ENCODE measurements around the gene GRIP2. TPM values are rescaled to one million over a fixed set of nuclear protein-coding genes. Genes with fewer than 3 reads are reported as not detected.
A peak's percentile ranks its signal among the peaks of the same experiment; 100 is the strongest.

GRIP2 gene
- total RNA-seq, 1 experiment from 2014 or later = not detected

DNA sequence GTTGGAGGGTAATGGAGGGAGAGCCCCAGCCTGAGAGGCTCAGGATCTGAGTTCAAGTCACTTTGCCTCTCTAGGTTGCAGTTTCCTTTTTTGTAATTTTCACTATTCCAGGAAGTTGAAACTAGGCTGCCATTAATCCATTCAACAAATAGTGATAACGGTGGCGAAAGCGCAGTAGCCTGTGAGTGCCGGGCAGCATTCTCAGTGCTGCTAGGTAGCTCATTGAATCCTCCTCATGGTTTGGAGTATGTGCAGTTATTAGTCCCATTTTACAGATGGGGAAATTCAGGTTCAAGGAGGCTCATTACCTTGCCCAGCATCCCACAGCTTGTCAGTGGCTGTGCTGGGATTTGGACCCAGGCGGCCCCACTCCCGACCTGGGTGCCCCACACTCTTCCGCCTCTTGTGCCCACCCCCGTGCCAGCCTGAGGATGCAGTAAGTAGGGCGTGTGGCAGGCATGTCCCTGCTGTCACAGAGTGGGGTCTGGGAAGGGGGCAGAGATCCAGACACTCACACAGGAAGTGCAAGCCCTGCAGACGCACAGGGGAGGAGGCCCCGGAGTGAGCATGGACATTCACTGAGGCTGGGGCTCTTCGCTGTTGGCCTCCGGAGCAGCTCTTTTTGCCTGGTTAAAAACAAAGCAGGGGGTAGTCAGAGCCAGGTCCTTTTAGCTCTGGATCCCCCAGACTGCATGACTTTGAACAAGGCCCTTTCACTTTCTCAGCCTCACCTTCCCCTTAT lies 79.0 kb downstream of the GRIP2 start:
- no TSS peak for BruUV-seq (replicated peaks)
- Mint-ChIP-seq H3K4me3 (ENCODE audit: low read depth, unreplicated experiment) (no peak overlapping the region), H3K4me1 (ENCODE audit: low read depth, unreplicated experiment) (peaks cover 33% of the 10 kb centered on the region), H3K27ac (ENCODE audit: unreplicated experiment) (peak overlapping the region; percentile 11), H3K9me3 (ENCODE audit: low read depth, unreplicated experiment) (no peaks in the 10 kb centered on the region), H3K27me3 (ENCODE audit: unreplicated experiment) (no peaks in the 10 kb centered on the region), H3K36me3 (ENCODE audit: insufficient read depth, unreplicated experiment) (peaks cover 62% of the 10 kb centered on the region)
- CTCF ChIA-PET = interaction anchor here (0.7 to 1.4 kb wide), 3 partner anchors 35 to 258 kb away, joined by 3 to 5 read pairs (median 3); no protein-coding TSS in a partner anchor
- intact Hi-C loops (cut with micrococcal nuclease; ENCODE audit: unreplicated experiment) = loop anchor here (2.0 kb wide), 1 partner anchor 200 kb away; no protein-coding TSS in a partner anchor
- no peak for DNase-seq
- TF ChIP-seq, protein P1, sequence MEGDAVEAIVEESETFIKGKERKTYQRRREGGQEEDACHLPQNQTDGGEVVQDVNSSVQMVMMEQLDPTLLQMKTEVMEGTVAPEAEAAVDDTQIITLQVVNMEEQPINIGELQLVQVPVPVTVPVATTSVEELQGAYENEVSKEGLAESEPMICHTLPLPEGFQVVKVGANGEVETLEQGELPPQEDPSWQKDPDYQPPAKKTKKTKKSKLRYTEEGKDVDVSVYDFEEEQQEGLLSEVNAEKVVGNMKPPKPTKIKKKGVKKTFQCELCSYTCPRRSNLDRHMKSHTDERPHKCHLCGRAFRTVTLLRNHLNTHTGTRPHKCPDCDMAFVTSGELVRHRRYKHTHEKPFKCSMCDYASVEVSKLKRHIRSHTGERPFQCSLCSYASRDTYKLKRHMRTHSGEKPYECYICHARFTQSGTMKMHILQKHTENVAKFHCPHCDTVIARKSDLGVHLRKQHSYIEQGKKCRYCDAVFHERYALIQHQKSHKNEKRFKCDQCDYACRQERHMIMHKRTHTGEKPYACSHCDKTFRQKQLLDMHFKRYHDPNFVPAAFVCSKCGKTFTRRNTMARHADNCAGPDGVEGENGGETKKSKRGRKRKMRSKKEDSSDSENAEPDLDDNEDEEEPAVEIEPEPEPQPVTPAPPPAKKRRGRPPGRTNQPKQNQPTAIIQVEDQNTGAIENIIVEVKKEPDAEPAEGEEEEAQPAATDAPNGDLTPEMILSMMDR (IDR thresholded peaks at IDR 0.05; ENCODE audit: unreplicated experiment) = no peak

DNA sequence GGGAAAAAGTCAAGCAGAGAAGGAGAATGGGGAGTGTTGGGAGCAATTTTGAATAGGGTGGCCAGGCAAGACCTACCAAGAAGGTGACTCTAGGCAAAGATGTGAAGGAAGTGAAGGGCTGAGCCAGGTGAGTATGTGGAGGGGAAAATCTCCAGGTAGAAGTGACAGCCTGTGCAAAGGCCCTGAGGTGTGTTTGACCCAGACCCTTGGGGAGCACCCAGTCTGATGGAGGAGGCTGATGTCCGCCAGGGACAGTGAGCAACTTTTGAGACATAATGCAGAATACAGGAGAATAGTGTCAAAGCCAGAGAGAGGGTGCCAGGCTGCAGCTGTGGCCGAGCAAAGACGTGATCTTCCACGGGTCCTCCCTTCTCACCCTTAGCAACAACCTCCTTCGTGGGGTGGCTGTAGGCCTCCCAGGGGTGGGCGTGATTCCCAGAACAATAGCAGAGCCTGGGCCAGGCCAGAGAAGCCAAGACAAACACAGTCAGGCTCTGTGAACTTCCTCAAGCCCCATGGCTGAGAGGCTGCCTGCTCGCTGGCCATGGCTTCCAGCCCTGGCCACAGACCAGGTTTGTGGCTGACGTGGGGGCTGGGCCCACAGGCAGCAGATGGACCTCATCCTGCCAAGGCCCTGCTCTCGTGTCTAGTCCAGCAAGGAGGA lies 79.7 kb downstream of the GRIP2 start:
- no peaks in the 10 kb centered on the region for H3K9me3 Mint-ChIP-seq (ENCODE audit: low read depth, unreplicated experiment)
- DNase-seq = peak; percentile 50
- H3K36me3 Mint-ChIP-seq (ENCODE audit: insufficient read depth, unreplicated experiment) = peaks cover 69% of the 10 kb centered on the region
- H3K4me1 Mint-ChIP-seq (ENCODE audit: low read depth, unreplicated experiment) = peaks cover 39% of the 10 kb centered on the region
- CTCF ChIA-PET = interaction anchor here (0.6 to 1.4 kb wide), 4 partner anchors 34 to 257 kb away, joined by 3 to 5 read pairs (median 4); no protein-coding TSS in a partner anchor
- BruUV-seq (replicated peaks) = no TSS peak
- H3K27me3 Mint-ChIP-seq (ENCODE audit: unreplicated experiment) = no peaks in the 10 kb centered on the region
- TF ChIP-seq, protein P1 (IDR thresholded peaks at IDR 0.05; ENCODE audit: unreplicated experiment) = no peak
- peak overlapping the region; percentile 11 for H3K27ac Mint-ChIP-seq (ENCODE audit: unreplicated experiment)
- H3K4me3 Mint-ChIP-seq (ENCODE audit: low read depth, unreplicated experiment) = no peak overlapping the region
- intact Hi-C loops (cut with micrococcal nuclease; ENCODE audit: unreplicated experiment) = loop anchor here (2.0 kb wide), 1 partner anchor 200 kb away; no protein-coding TSS in a partner anchor

DNA sequence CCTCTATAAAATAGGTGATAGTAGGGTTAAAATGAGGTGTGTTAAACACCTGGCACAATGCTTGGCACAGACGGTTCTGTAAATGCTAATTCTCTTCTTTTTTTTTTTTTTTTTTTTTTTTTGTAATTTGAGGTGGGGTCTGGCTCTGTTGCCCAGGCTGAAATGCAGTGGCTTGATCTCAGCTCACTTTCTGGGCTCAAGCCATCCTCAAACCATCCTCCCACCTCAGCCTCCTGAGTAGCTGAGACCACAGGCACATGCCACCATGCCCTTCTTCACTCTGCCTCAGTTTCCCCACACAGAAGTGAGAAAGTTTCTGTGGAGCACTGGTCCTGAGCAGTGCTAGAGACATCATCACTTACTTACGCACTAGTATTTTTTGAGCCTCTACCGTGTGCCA lies 80.4 kb downstream of the GRIP2 start:
- no peaks in the 10 kb centered on the region for H3K27me3 Mint-ChIP-seq (ENCODE audit: unreplicated experiment)
- H3K36me3 Mint-ChIP-seq (ENCODE audit: insufficient read depth, unreplicated experiment) = peaks cover 72% of the 10 kb centered on the region
- intact Hi-C loops (cut with micrococcal nuclease; ENCODE audit: unreplicated experiment) = loop anchor here (2.0 kb wide), 3 partner anchors 35 to 199 kb away; partner anchors contain the start of gene SLC6A6
- peaks cover 46% of the 10 kb centered on the region for H3K4me1 Mint-ChIP-seq (ENCODE audit: low read depth, unreplicated experiment)
- no TSS peak for BruUV-seq (replicated peaks)
- no peak for DNase-seq
- no peaks in the 10 kb centered on the region for H3K9me3 Mint-ChIP-seq (ENCODE audit: low read depth, unreplicated experiment)
- TF ChIP-seq, protein P1 (IDR thresholded peaks at IDR 0.05; ENCODE audit: unreplicated experiment) = no peak
- CTCF ChIA-PET = interaction anchor here (0.6 kb wide), 1 partner anchor 44 kb away, joined by 5 read pairs; no protein-coding TSS in a partner anchor
- peak overlapping the region; percentile 11 for H3K27ac Mint-ChIP-seq (ENCODE audit: unreplicated experiment)
- H3K4me3 Mint-ChIP-seq (ENCODE audit: low read depth, unreplicated experiment) = no peak overlapping the region

DNA sequence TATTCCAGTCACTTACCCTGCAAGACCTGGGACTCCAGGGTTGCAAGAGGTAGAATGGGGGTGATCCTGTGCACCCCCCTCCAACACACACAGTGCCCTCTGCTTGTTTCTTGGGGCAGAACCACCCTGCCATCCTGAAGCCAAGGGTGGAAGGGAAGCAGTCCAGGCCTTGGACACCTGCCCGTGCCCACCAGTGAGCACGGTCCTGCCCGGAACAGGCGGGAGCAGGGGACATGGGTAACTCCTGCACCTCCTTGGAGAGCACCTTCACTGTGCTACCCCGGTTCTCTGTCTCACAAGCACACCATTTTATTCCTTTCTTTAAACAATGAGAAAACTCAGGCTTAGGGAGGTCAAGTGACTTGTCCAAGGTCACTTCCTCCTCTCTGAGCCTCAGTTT lies 80.8 kb downstream of the GRIP2 start:
- no TSS peak for BruUV-seq (replicated peaks)
- peaks cover 50% of the 10 kb centered on the region for H3K4me1 Mint-ChIP-seq (ENCODE audit: low read depth, unreplicated experiment)
- peak overlapping the region; percentile 66 for H3K27ac Mint-ChIP-seq (ENCODE audit: unreplicated experiment)
- CTCF ChIA-PET = interaction anchor here (0.6 to 2.7 kb wide), 10 partner anchors 9 to 256 kb away, joined by 3 to 13 read pairs (median 6); partner anchors contain the start of gene SLC6A6
- H3K27me3 Mint-ChIP-seq (ENCODE audit: unreplicated experiment) = no peaks in the 10 kb centered on the region
- H3K36me3 Mint-ChIP-seq (ENCODE audit: insufficient read depth, unreplicated experiment) = peaks cover 73% of the 10 kb centered on the region
- H3K9me3 Mint-ChIP-seq (ENCODE audit: low read depth, unreplicated experiment) = no peaks in the 10 kb centered on the region
- TF ChIP-seq, protein P1 (IDR thresholded peaks at IDR 0.05; ENCODE audit: unreplicated experiment) = no peak
- H3K4me3 Mint-ChIP-seq (ENCODE audit: low read depth, unreplicated experiment) = peak overlapping the region; percentile 49
- no peak for DNase-seq
- intact Hi-C loops (cut with micrococcal nuclease; ENCODE audit: unreplicated experiment) = loop anchor here (2.0 kb wide), 2 partner anchors 35 to 57 kb away; partner anchors contain the start of gene SLC6A6

Measured in Calu3 (cell line).